RKO (cell line): ENCODE measurements around the gene GPR4.
A peak's percentile ranks its signal among the peaks of the same experiment; 100 is the strongest.

Experiments
- DNase-seq: peaks from one replicate; pipeline ENCODE4 v3.0.0-alpha.2; 2016; ENCODE audit warnings: low spot score

GPR4 gene

GRCh38 chr19:45547965-45548609, 53.9 kb downstream of the GPR4 start:
- peak; percentile 20 for DNase-seq

GRCh38 chr19:45547211-45547770, 54.7 kb downstream of the GPR4 start:
- no peak for DNase-seq

- DNase-seq, result no peak
Measured at GRCh38 chr19:45542234-45542668, 59.8 kb downstream of the GPR4 start.
